Suprapubic skin (tissue), 3 donors: Measurements from ENCODE around the gene FAM89A.

Experiments
- POLR2AphosphoS5 ChIP-seq, 3 donors: sonication (generic); formaldehyde crosslinking; IDR thresholded peaks; one replicate each; pipeline ENCODE4 v1.6.1; 2017; ENCODE audit warnings: antibody characterized with exemption in 3 of 3
- TF ChIP-seq, protein P1 (sequence below), 2 donors: fragments of 200-600 bp in 1 of 2; fragments of 450-650 bp in 1 of 2; sonication (generic) in 1 of 2; IDR thresholded peaks; one replicate each; pipeline ENCODE4 v1.5.1; 2016 to 2019; ENCODE audit warnings: antibody characterized with exemption in 2 of 2, mild to moderate bottlenecking in 1 of 2, moderate library complexity in 1 of 2

DNA sequence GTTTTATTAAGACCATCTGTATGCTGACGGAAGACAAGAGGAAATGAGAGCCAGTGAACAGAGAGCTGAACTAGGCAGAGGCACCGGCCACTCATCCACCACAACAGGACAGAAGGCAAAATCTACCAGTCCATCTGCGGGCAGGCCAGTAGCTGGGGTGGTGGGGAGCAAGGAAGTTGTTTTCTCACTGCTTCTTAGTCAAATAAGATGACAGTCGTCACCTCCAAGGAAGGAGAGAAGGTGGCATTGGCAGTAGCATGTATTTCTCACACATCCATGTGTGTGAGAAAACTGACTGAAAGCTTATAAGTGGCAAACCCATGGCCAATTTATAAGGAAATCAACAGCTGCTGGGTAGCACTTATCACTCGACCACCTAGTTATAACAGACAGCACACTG, 69.6 kb downstream of the FAM89A start:
- TF ChIP-seq POLR2AphosphoS5 (IDR thresholded peaks at IDR 0.05) = no peak
- TF ChIP-seq, protein P1, sequence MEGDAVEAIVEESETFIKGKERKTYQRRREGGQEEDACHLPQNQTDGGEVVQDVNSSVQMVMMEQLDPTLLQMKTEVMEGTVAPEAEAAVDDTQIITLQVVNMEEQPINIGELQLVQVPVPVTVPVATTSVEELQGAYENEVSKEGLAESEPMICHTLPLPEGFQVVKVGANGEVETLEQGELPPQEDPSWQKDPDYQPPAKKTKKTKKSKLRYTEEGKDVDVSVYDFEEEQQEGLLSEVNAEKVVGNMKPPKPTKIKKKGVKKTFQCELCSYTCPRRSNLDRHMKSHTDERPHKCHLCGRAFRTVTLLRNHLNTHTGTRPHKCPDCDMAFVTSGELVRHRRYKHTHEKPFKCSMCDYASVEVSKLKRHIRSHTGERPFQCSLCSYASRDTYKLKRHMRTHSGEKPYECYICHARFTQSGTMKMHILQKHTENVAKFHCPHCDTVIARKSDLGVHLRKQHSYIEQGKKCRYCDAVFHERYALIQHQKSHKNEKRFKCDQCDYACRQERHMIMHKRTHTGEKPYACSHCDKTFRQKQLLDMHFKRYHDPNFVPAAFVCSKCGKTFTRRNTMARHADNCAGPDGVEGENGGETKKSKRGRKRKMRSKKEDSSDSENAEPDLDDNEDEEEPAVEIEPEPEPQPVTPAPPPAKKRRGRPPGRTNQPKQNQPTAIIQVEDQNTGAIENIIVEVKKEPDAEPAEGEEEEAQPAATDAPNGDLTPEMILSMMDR (IDR thresholded peaks at IDR 0.05) = no peak
